Prostate gland (tissue), 2 donors: ENCODE measurements around the gene TMCC1.

Source experiments
- POLR2A ChIP-seq: fragments of 450-650 bp; IDR thresholded peaks from one replicate; pipeline ENCODE4 v1.6.1; 2016; ENCODE audit warnings: antibody characterized with exemption, mild to moderate bottlenecking
- POLR2AphosphoS5 ChIP-seq: sonication (generic); formaldehyde crosslinking; IDR thresholded peaks from one replicate; pipeline ENCODE4 v1.6.1; 2017; ENCODE audit warnings: antibody characterized with exemption
- TF ChIP-seq, protein P1 (sequence below), 4 experiments: fragments of 200-600 bp in 2 of 4; fragments of 450-650 bp in 2 of 4; sonication (generic) in 2 of 4; IDR thresholded peaks; 1 replicate in 3 of 4; 2 replicates in 1 of 4; pipeline ENCODE4 v1.5.1; 2016 to 2019; ENCODE audit warnings: antibody characterized with exemption in 4 of 4, mild to moderate bottlenecking in 2 of 4, moderate library complexity in 2 of 4

DNA sequence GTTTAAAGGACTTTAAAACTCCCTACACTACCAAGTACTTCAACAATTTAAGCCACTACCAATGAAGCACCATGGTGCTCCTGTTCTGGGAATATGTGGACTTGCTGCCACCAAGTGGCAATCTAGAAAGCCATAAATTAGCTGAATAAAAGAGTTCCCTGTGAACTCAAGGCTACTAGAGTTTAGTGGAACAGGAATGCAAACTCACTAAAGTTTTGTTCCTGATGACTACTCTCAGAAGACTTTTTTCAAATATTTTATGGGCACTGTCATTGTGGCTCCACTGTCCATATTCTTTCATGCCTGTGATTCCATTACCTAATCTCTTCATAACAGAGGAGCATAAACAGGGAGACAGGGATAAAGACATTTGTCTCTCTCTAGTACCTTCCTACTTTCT lies 63.9 kb downstream of the TMCC1 start:
- TF ChIP-seq POLR2AphosphoS5 (peak; percentile 65), POLR2A (no peak)
- TF ChIP-seq, protein P1, sequence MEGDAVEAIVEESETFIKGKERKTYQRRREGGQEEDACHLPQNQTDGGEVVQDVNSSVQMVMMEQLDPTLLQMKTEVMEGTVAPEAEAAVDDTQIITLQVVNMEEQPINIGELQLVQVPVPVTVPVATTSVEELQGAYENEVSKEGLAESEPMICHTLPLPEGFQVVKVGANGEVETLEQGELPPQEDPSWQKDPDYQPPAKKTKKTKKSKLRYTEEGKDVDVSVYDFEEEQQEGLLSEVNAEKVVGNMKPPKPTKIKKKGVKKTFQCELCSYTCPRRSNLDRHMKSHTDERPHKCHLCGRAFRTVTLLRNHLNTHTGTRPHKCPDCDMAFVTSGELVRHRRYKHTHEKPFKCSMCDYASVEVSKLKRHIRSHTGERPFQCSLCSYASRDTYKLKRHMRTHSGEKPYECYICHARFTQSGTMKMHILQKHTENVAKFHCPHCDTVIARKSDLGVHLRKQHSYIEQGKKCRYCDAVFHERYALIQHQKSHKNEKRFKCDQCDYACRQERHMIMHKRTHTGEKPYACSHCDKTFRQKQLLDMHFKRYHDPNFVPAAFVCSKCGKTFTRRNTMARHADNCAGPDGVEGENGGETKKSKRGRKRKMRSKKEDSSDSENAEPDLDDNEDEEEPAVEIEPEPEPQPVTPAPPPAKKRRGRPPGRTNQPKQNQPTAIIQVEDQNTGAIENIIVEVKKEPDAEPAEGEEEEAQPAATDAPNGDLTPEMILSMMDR (IDR thresholded peaks at IDR 0.05), result peak in 3 of 4 experiments; percentile 25 to 78 (median 78)
